Prostate gland (tissue), 2 donors: ENCODE results near the gene POLD3.

Source experiments
- CTCF ChIP-seq, 4 experiments: fragments of 200-600 bp in 2 of 4; fragments of 450-650 bp in 2 of 4; sonication (generic) in 2 of 4; IDR thresholded peaks; 1 replicate in 3 of 4; 2 replicates in 1 of 4; pipeline ENCODE4 v1.5.1; 2016 to 2019; ENCODE audit warnings: antibody characterized with exemption in 4 of 4, mild to moderate bottlenecking in 2 of 4, moderate library complexity in 2 of 4
- POLR2A ChIP-seq: fragments of 450-650 bp; IDR thresholded peaks from one replicate; pipeline ENCODE4 v1.6.1; 2016; ENCODE audit warnings: antibody characterized with exemption, mild to moderate bottlenecking
- POLR2AphosphoS5 ChIP-seq: sonication (generic); formaldehyde crosslinking; IDR thresholded peaks from one replicate; pipeline ENCODE4 v1.6.1; 2017; ENCODE audit warnings: antibody characterized with exemption

DNA sequence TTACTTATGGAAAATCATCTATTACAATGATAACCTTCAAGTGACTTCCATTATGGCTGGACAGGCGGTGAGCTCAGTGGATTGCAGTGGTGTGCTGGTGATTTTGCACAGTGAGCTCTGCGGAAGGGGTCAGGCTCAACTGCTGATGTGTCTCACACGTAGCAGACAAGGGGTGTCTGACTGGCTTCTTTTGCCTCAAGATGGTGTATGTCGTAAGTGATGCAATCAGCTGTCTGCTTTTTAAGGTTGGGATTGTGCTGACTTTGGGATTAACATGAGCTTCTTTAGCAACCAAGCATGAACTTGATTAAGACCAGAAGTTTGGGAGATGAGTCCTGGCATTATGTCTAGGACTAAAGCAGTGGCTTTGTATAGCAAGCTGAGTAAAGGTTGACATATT, 49.5 kb downstream of the POLD3 start:
- no peak for TF ChIP-seq CTCF (IDR thresholded peaks at IDR 0.05)
- TF ChIP-seq POLR2AphosphoS5: no peak
- TF ChIP-seq POLR2A: no peak
